Effector memory CD4-positive, alpha-beta T cell (primary cell): ENCODE data around the gene SLC14A1.

Experiments
- DNase-seq, 3 donors: peaks; one replicate each; pipeline ENCODE4 v3.0.0-alpha.2; 2020
- H3K27ac ChIP-seq: 2 replicates; pipeline ENCODE4 v1.7.0; 2013; ENCODE audit warnings: mild to moderate bottlenecking, low read length, moderate library complexity; ENCODE audit not compliant: insufficient read depth, poor library complexity, severe bottlenecking
- H3K27me3 ChIP-seq: replicated peaks from 2 replicates; pipeline ENCODE4 v1.7.0; 2013; ENCODE audit warnings: mild to moderate bottlenecking, low read length; ENCODE audit not compliant: insufficient read depth, control insufficient read depth, poor library complexity, severe bottlenecking
- H3K36me3 ChIP-seq: 2 replicates; pipeline ENCODE4 v1.7.0; 2013; ENCODE audit warnings: mild to moderate bottlenecking, low read length, moderate library complexity; ENCODE audit not compliant: control insufficient read depth, insufficient read depth
- H3K4me1 ChIP-seq: 2 replicates; pipeline ENCODE4 v1.7.0; 2013; ENCODE audit warnings: low read length, mild to moderate bottlenecking; ENCODE audit not compliant: control insufficient read depth, insufficient read depth, poor library complexity, severe bottlenecking
- H3K4me3 ChIP-seq: 2 replicates; pipeline ENCODE4 v1.7.0; 2013; ENCODE audit warnings: low read length, low read depth, mild to moderate bottlenecking; ENCODE audit not compliant: insufficient read depth, poor library complexity, severe bottlenecking
- H3K9me3 ChIP-seq: 2 replicates; pipeline ENCODE4 v1.7.0; 2013; ENCODE audit warnings: mild to moderate bottlenecking, low read length, moderate library complexity; ENCODE audit not compliant: control insufficient read depth

The SLC14A1 gene

GRCh38 chr18:45688113-45688512 is 35.9 kb upstream of the SLC14A1 start:
- no peak for DNase-seq
- Histone ChIP-seq H3K4me1 (peaks cover 49% of the 10 kb centered on the region), H3K27me3 (no peaks in the 10 kb centered on the region), H3K4me3 (peak overlapping the region; percentile 47), H3K9me3 (no peaks in the 10 kb centered on the region), H3K36me3 (no peaks in the 10 kb centered on the region), H3K27ac (peak overlapping the region; percentile 72)

- Histone ChIP-seq H3K27me3 (no peaks in the 10 kb centered on the region), H3K27ac (no peak overlapping the region), H3K4me3 (no peak overlapping the region), H3K4me1 (peaks cover 49% of the 10 kb centered on the region), H3K9me3 (no peaks in the 10 kb centered on the region), H3K36me3 (no peaks in the 10 kb centered on the region)
- DNase-seq = peak in 2 of 3 donors; percentile 25 to 36
Measured at GRCh38 chr18:45688833-45689232, 35.1 kb upstream of the SLC14A1 start.

GRCh38 chr18:45689396-45689795 is 34.6 kb upstream of the SLC14A1 start:
- H3K27ac ChIP-seq = no peak overlapping the region
- no peaks in the 10 kb centered on the region for H3K9me3 ChIP-seq
- no peak for DNase-seq
- H3K27me3 ChIP-seq = no peaks in the 10 kb centered on the region
- H3K36me3 ChIP-seq = no peaks in the 10 kb centered on the region
- H3K4me3 ChIP-seq = no peak overlapping the region
- peaks cover 49% of the 10 kb centered on the region for H3K4me1 ChIP-seq

GRCh38 chr18:45690975-45691815 is 32.8 kb upstream of the SLC14A1 start:
- H3K4me3 ChIP-seq = no peak overlapping the region
- no peak overlapping the region for H3K27ac ChIP-seq
- no peaks in the 10 kb centered on the region for H3K27me3 ChIP-seq
- H3K36me3 ChIP-seq = no peaks in the 10 kb centered on the region
- DNase-seq = peak; percentile 42 to 61 (median 47)
- no peaks in the 10 kb centered on the region for H3K9me3 ChIP-seq
- peaks cover 40% of the 10 kb centered on the region for H3K4me1 ChIP-seq

GRCh38 chr18:45691816-45692179 is 32.2 kb upstream of the SLC14A1 start:
- H3K27me3 ChIP-seq = no peaks in the 10 kb centered on the region
- no peak for DNase-seq
- peaks cover 34% of the 10 kb centered on the region for H3K4me1 ChIP-seq
- no peak overlapping the region for H3K4me3 ChIP-seq
- H3K36me3 ChIP-seq = no peaks in the 10 kb centered on the region
- no peaks in the 10 kb centered on the region for H3K9me3 ChIP-seq
- no peak overlapping the region for H3K27ac ChIP-seq

- H3K4me1 ChIP-seq = no peaks in the 10 kb centered on the region
- H3K27ac ChIP-seq = no peak overlapping the region
- no peaks in the 10 kb centered on the region for H3K27me3 ChIP-seq
- no peaks in the 10 kb centered on the region for H3K36me3 ChIP-seq
- peaks cover 9% of the 10 kb centered on the region for H3K9me3 ChIP-seq
- no peak for DNase-seq
- no peak overlapping the region for H3K4me3 ChIP-seq
Measured at GRCh38 chr18:45702708-45703265, 21.2 kb upstream of the SLC14A1 start.

GRCh38 chr18:45708831-45709230 is 15.2 kb upstream of the SLC14A1 start:
- Histone ChIP-seq H3K36me3 (no peaks in the 10 kb centered on the region), H3K4me1 (no peaks in the 10 kb centered on the region), H3K9me3 (peaks cover 21% of the 10 kb centered on the region), H3K27ac (no peak overlapping the region), H3K4me3 (no peak overlapping the region), H3K27me3 (no peaks in the 10 kb centered on the region)
- no peak for DNase-seq

- no peak for DNase-seq
- Histone ChIP-seq H3K36me3 (no peaks in the 10 kb centered on the region), H3K27me3 (no peaks in the 10 kb centered on the region), H3K4me3 (no peak overlapping the region), H3K27ac (no peak overlapping the region), H3K9me3 (peaks cover 15% of the 10 kb centered on the region), H3K4me1 (no peaks in the 10 kb centered on the region)
Measured at GRCh38 chr18:45712061-45712460, 11.9 kb upstream of the SLC14A1 start.

- DNase-seq = no peak
- Histone ChIP-seq H3K4me3 (no peak overlapping the region), H3K27me3 (no peaks in the 10 kb centered on the region), H3K4me1 (no peaks in the 10 kb centered on the region), H3K27ac (no peak overlapping the region), H3K9me3 (peaks cover 8% of the 10 kb centered on the region), H3K36me3 (no peaks in the 10 kb centered on the region)
Measured at GRCh38 chr18:45713239-45713638, 10.7 kb upstream of the SLC14A1 start.

- no peak overlapping the region for H3K27ac ChIP-seq
- no peak for DNase-seq
- no peaks in the 10 kb centered on the region for H3K36me3 ChIP-seq
- no peaks in the 10 kb centered on the region for H3K27me3 ChIP-seq
- H3K4me3 ChIP-seq = no peak overlapping the region
- no peaks in the 10 kb centered on the region for H3K4me1 ChIP-seq
- no peaks in the 10 kb centered on the region for H3K9me3 ChIP-seq
Measured at GRCh38 chr18:45715212-45715780, 8.7 kb upstream of the SLC14A1 start.
